Lung (tissue), 14 donors: ENCODE measurements around the gene POMZP3. TPM values are rescaled to one million over a fixed set of nuclear protein-coding genes. Genes with fewer than 3 reads are reported as not detected.
"Not testable (repeated sequence)": the region's sequence is repeated elsewhere in the genome, so short reads cannot be mapped to it uniquely, and the experiment has no call there.

Source experiments
- ATAC-seq: fragments of 200-7000 bp; cut with Tn5 transposase; one replicate; pipeline ENCODE4 v1.9.1; 2020; ENCODE audit warnings: moderate number of reproducible peaks; ENCODE audit not compliant: insufficient read depth, low FRiP score
- DNase-seq, 3 donors: peaks; one replicate each; pipeline ENCODE4 v3.0.0-alpha.2; 2013 to 2017
- H3K27ac ChIP-seq, 2 donors: one replicate each; pipeline ENCODE4 v1.5.1; 2013; ENCODE audit warnings: mild to moderate bottlenecking in 2 of 2, moderate library complexity in 2 of 2, control low read depth in 1 of 2, inconsistent platforms in 1 of 2, low read depth in 1 of 2, low read length in 1 of 2
- H3K27me3 ChIP-seq, 3 donors: one replicate each; pipeline ENCODE4 v1.5.1; 2013; ENCODE audit warnings: low read length in 2 of 3; ENCODE audit not compliant: control insufficient read depth in 3 of 3, insufficient read depth in 3 of 3
- H3K36me3 ChIP-seq, 4 donors: one replicate each; pipeline ENCODE4 v1.5.1; 2013; ENCODE audit warnings: low read length in 4 of 4, mild to moderate bottlenecking in 1 of 4, moderate library complexity in 1 of 4; ENCODE audit not compliant: control insufficient read depth in 4 of 4, insufficient read depth in 4 of 4
- H3K4me1 ChIP-seq, 5 donors: one replicate each; pipeline ENCODE4 v1.5.1; 2013; ENCODE audit warnings: low read length in 5 of 5, mild to moderate bottlenecking in 2 of 5, moderate library complexity in 1 of 5; ENCODE audit not compliant: control insufficient read depth in 5 of 5, insufficient read depth in 5 of 5
- H3K4me3 ChIP-seq: one replicate; pipeline ENCODE4 v1.5.1; 2013; ENCODE audit warnings: mild to moderate bottlenecking, control low read depth, moderate library complexity
- H3K9ac ChIP-seq, 2 donors: one replicate each; pipeline ENCODE4 v1.5.1; 2013; ENCODE audit warnings: low read length in 2 of 2, control low read depth in 1 of 2; ENCODE audit not compliant: insufficient read depth in 1 of 2
- H3K9me3 ChIP-seq, 4 donors: one replicate each; pipeline ENCODE4 v1.5.1; 2013; ENCODE audit warnings: low read length in 3 of 4, mild to moderate bottlenecking in 1 of 4, moderate library complexity in 1 of 4; ENCODE audit not compliant: control insufficient read depth in 4 of 4, insufficient read depth in 3 of 4
- WGBS, 2 donors: extraction: QIAGEN DNeasy Blood & Tissue Kit; methylation state at CpG; one replicate each; pipeline ENCODE4 v1.1.7; 2013; 5-methylcytosine and 5-hydroxymethylcytosine counted together
- long read RNA-seq, 5 donors: transcript quantifications; one replicate each; lab custom pipeline, GENCODE V29; 2026
- polyA plus RNA-seq, 2 donors: library from polyadenylated mRNA; stranded (reverse); fragments of 200-250 nt; gene quantifications; one replicate each; pipeline ENCODE4 v1.2.1, GENCODE V29; 2013
- total RNA-seq, 2 donors: library from RNA; depleted of rRNA in 1 of 2; stranded (reverse); fragments of >200 nt in 1 of 2; gene quantifications; one replicate each; pipeline ENCODE4 v1.2.1, GENCODE V29; 2014 to 2021
- donor health status: Bipolar disorder and iron deficiency.
- donor health status: healthy.
- donor health status: DM: yes; HTN: yes; CAD: no.

Gene POMZP3
- total RNA-seq, result 10 to 100 TPM in 1 of 2 donors, 1 to 10 TPM in 1; 7.8 to 25.8 TPM
- 10 to 100 TPM in 1 of 2 donors, 1 to 10 TPM in 1; 6.8 to 11.6 TPM for polyA plus RNA-seq
- long read RNA-seq, donor 1, partial matches to known transcripts, result 0 of 2 reads
- long read RNA-seq, donor 1, other reads (novel, unspliced or antisense), result 0 of 2 reads
- long read RNA-seq, donor 2, transcript POMZP3-202 (7 exons, 1,490 nt), result major isoform, 5 of 5 reads
- long read RNA-seq, donor 2, partial matches to known transcripts, result 0 of 5 reads
- long read RNA-seq, donor 2, other reads (novel, unspliced or antisense), result 0 of 5 reads
- long read RNA-seq, donor 3, partial matches to known transcripts, result 0 of 2 reads
- long read RNA-seq, donor 3, other reads (novel, unspliced or antisense), result 0 of 2 reads
- long read RNA-seq, donor 4, partial matches to known transcripts, result 0 of 2 reads
- long read RNA-seq, donor 4, other reads (novel, unspliced or antisense), result 0 of 2 reads
- long read RNA-seq, donor 5, partial matches to known transcripts, result 0 of 2 reads
- long read RNA-seq, donor 5, other reads (novel, unspliced or antisense), result 0 of 2 reads

DNA sequence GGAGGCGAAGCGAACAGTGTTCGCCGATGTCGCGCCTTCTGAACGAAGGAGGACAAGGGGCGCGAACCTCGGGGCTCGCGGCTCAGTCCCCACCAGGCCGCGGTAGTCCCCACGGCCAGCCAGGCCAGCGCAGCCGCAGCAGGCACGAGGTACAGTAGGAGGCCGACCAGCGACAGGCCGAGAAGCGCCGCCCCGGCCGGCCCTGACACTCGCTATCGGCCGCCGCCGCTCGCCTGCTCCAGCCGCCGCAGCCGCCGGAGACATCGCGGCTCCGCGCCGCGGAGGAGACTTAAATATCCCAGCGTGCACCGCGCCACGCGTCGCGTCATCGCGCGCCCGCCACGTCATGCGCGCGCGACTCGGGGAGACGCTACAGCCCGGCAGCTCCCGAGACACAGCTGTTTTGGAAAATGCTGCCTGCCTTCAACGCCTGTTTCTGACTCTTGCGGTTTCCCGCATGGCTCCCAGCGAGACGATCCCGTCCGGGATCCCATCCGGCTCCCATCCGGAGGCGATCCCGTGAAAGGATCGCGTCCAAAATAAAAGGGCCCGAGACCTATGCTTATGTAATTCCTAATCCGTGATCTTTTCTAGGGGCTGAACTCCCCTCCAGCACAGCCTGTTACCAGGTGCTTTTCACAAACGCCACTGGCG is at the start of gene POMZP3:
Gene POMZP3 (minus strand): TSS at position 291 of the 654 bp plus-strand sequence. CDS start 1,215 bp downstream, outside the sequence.
- peak within 1 kb of the TSS; percentile 55 to 71 for H3K9ac ChIP-seq
- not testable (repeated sequence) for H3K36me3 ChIP-seq
- peak; percentile 26 to 62 (median 52) for DNase-seq

DNA sequence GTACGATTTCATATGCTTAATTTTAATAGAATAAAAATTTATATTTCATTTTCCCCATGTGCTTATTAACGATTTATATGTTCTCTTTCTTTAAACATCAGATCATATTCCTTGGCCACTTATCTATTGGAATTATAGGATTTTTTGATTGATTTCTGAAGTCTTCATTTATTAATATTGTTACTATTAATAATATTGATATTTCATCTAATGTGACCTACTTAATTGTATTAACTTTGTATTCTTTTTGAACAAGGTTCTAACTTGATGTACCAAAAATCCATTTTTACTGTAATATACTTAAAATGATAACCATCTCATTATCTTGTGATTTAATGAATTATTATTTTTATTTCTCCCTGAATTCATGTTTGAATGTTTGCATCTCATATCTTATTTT is 48.7 kb upstream of the POMZP3 start:
- not testable (repeated sequence) for H3K4me1 ChIP-seq, H3K27me3 ChIP-seq, H3K27ac ChIP-seq, H3K36me3 ChIP-seq, H3K9ac ChIP-seq, ATAC-seq, H3K9me3 ChIP-seq, DNase-seq, H3K4me3 ChIP-seq
- 71 to 96% methylated on average over 2 of the region's 2 CpGs for WGBS, 2 donors

More for the DNA sequence above, at the start of gene POMZP3:
- H3K4me3 ChIP-seq, result peak within 1 kb of the TSS; percentile 63
- peak within 1 kb of the TSS; percentile 80 to 86 for H3K27ac ChIP-seq
- H3K27me3 ChIP-seq, H3K4me1 ChIP-seq, H3K9me3 ChIP-seq: not testable (repeated sequence)
- 0% methylated on average over 12 to 38 of the region's 78 CpGs for WGBS, 2 donors
- peak; percentile 97 for ATAC-seq

GRCh38 chr7:76673346-76673745 is 46.3 kb upstream of the POMZP3 start:
- H3K27me3 ChIP-seq, H3K4me1 ChIP-seq, DNase-seq, H3K9me3 ChIP-seq, H3K27ac ChIP-seq, H3K4me3 ChIP-seq, ATAC-seq, H3K9ac ChIP-seq, H3K36me3 ChIP-seq: not testable (repeated sequence)
- WGBS, 2 donors, result 91 to 96% methylated on average over 4 to 5 of the region's 5 CpGs

DNA sequence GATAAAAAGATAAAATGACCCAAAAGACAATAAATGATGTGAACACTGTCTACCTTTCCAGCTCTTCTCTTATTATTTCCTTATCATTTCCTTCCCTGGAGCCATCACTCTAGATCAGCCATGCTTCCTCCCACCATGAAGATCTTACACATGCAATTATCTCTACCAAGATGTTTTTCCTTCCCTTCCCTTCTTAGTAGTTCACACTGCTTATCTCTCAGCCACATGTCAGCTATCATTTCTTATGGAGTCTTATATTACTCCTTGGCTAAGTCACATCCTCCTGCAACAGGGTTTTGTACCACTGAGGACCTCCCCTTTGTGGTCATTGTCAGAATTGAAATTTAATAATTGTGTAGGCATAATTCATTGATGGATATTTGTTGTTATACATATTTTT is 32.1 kb upstream of the POMZP3 start:
- not testable (repeated sequence) for H3K9ac ChIP-seq, H3K27me3 ChIP-seq, H3K4me3 ChIP-seq, H3K27ac ChIP-seq, H3K4me1 ChIP-seq, H3K9me3 ChIP-seq, H3K36me3 ChIP-seq, ATAC-seq, DNase-seq

- ATAC-seq, H3K27me3 ChIP-seq, H3K36me3 ChIP-seq: not testable (repeated sequence)
Measured at GRCh38 chr7:76656425-76656824, 29.3 kb upstream of the POMZP3 start.

GRCh38 chr7:76642620-76643019 is 15.5 kb upstream of the POMZP3 start:
- H3K4me3 ChIP-seq, H3K36me3 ChIP-seq, DNase-seq, H3K9me3 ChIP-seq, H3K27me3 ChIP-seq, H3K4me1 ChIP-seq, H3K27ac ChIP-seq, ATAC-seq, H3K9ac ChIP-seq: not testable (repeated sequence)
- 100% methylated on average over 1 of the region's 5 CpGs; no CpG with 5 or more reads in 1 of the 2 donors for WGBS, 2 donors

More at GRCh38 chr7:76656425-76656824, 29.3 kb upstream of the POMZP3 start:
- not testable (repeated sequence) for H3K9ac ChIP-seq, H3K27ac ChIP-seq, H3K4me1 ChIP-seq, H3K9me3 ChIP-seq, H3K4me3 ChIP-seq, DNase-seq
- WGBS, 2 donors, result 51 to 58% methylated on average over 2 of the region's 2 CpGs

DNA sequence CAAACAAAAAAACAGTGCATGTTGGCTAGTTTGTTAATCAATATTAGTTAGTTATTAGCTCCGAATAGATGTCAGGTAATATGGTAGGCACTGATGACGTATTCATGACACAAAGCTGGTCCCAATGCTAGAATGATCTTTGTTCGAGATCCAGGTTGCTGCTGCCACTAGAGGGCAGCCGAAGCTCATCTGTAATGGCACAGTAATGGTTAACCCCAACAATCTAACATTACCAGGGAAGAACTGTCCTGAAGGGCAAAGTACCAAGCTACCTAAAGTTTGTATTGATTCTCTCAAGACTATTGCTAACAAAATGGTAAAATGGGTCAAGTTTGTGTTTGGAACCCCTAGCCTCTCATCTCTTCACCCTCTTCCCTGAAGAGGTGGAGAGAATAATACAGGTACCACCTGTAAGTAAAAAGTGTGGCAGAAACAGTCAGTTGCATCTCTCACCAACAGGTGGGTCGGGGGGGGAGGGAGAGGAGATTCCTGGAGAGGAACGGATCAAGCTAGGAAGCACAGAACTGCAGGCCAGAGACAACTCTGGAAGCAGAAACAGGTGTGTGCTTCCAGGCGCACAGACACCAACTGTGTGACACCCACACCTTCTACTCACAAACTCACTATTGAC is 10.1 kb upstream of the POMZP3 start:
- not testable (repeated sequence) for H3K36me3 ChIP-seq, H3K4me1 ChIP-seq, H3K4me3 ChIP-seq, H3K27me3 ChIP-seq, H3K9ac ChIP-seq, H3K27ac ChIP-seq, ATAC-seq, H3K9me3 ChIP-seq
- WGBS, 2 donors, result 29 to 40% methylated on average over 6 of the region's 7 CpGs
- peak in 2 of 3 donors; percentile 1 to 3 for DNase-seq
